HPDE6-E6E7 (cell line): ENCODE data around the gene CCPG1.

ENCODE experiments used
- DNase-seq: peaks from one replicate; pipeline ENCODE4 v3.0.0; 2011; ENCODE audit warnings: missing footprints; ENCODE audit errors: extremely low spot score

Gene CCPG1

DNA sequence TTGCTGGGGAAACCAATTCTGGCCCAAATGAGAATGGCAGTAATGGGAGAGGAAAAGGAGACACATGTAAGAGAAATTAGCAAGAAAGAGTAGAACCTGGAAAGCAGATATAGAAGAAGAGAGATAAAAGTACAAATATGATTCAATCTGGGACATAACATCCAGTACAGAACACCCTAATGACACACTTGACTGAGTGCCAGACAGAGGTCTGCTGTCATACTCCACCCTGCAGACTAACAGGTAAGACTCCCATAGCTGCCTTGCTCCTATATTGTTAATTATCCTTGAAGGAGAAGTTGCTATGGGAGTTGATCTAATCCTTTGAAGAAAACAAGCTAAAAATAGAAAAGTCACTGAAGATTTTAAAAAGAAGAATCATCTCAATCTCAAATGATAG, 21.1 kb downstream of the CCPG1 start:
- no peak for DNase-seq

DNA sequence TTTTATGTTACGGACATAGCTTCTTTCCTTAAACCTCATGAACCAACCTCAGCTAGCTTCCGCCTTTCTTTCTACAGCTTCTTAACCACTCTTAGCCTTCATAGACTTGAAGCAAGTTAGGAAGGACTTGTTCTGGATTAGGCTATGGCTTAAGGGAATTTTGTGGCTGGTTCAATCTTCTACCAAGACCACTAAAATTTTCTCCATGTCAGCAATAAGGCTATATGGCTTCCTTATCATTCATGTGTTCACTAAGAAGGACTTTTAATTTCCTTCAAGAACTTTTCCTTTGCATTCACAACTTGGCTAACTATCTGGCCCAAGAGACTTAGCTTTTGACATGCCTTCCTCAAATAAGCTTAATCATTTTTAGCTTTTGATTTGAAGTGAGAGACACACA, 24.5 kb downstream of the CCPG1 start:
- no peak for DNase-seq

DNA sequence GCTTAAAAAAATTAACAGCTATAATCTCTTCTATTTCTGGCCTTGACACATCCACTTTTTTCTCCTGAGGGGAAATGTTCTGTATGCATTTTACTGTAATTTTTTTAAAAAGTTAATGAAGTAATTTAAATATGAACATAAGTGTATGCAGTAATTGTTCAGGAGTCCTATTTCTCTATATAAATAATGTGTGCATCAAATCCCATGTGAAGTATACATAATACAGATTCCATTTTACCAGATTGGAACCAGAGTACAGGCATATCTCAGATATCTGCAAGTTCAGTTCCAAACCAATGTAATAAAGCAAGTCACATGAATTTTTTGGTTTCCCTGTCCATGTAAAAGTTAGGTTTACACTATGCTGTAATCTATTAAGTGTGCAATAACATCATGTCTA, 26.6 kb downstream of the CCPG1 start:
- no peak for DNase-seq

DNA sequence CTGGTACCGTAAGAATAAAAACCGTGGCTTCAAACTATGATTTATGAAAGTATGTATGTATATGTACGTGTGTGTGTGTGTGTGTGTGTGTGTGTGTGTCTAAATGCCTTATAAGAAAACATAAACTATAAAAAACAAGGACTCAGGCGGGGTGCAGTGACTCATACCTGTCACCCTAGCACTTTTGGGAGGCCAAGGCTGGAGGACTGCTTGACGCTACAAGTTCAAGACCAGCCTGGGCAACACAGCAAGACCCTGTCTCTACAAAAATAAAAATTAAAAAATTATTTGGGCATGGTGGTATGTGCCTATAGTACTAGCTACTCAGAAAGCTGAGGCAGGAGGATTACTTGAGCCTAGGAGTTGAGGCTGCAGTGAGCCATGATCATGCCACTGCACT, 29.1 kb downstream of the CCPG1 start:
- no peak for DNase-seq

DNA sequence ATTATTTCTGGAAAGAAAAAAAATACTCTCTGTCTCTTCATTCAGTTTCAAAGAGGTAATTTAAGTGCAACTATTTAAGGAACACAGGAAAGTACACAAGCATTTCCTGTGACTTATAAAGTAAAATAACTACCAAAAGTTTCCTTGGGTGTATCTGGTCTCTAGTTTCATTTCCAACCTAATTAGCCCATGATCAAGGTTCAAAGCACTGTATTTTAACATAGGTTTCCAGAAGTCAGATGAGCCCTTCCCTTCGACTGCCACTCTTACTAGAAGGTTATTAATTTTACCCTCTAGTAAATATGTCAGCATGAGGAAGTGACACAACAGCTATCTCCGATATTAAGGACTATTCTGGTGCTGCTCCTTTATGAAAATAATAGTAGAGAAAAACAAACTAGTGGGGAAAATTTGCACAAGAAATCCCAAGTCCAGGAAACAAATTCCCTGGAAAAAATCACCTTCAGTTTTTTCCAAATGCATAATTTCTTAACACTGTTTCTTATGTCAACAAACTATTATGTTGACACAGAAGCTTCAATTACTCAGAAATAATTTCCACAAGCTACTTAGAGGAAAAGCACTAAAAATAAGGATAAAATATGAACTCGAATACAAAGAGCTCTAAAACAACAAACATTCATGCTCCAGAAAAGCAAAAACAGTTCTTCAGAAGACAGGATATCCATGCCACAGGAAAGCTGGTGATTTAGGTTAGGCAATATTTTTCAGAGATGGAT, 35.3 kb downstream of the CCPG1 start:
- DNase-seq, result no peak

DNA sequence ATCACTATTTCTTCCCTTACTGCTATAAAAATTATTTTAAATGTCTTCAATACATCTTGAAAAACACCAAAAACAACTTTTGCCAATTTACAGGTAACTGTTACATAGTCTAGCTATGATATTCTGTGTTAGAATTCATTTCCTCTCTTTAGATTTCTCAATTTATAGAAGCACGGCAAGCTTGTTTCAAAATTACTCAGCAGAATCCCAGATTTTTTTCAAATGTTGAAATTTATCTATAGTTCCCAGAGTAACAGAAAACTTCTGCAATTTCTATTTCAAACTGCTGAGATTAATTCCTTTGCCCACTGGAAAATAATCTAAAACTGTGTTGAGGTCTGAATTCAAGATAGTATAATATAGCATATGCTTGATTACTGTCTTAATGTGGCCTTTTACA, 41.2 kb downstream of the CCPG1 start:
- DNase-seq, result no peak

DNA sequence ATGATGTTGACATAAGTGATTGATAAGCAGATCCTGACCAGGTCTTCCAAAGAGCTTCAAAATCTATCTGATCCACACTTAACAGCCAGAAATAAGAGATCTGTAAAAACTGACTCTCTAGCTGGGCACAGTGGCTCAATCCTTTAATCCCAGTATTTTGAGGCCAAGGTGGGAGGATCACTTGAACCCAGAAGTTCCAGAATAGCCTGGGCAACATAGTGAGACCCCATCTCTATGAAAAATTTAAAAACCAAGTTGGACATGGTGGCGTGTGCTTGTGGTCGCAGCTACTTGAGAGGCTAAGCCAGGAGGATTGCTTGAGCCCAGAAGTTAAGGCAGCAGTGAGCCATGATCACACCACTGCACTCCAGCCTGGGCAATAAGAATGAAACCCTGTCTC, 45.5 kb downstream of the CCPG1 start:
- DNase-seq, result no peak

DNA sequence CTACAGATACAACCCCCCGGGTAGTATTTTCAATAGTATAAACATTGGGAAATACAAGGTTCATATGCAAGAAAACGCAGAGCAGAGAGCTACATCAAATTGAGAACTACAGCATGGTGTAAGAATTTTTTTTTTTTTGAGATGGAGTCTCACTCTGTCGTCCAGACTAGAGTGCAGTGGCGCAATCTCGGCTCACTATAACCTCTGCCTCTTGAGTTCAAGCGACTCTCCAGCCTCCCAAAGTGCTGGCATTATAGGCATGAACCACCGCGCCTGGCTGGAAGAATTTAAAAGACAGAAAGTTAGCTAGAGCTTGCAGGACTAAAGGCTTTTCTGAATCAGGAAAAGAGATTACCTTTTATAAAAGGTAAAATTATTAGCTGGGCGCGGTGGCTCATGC, 47.1 kb downstream of the CCPG1 start:
- no peak for DNase-seq

DNA sequence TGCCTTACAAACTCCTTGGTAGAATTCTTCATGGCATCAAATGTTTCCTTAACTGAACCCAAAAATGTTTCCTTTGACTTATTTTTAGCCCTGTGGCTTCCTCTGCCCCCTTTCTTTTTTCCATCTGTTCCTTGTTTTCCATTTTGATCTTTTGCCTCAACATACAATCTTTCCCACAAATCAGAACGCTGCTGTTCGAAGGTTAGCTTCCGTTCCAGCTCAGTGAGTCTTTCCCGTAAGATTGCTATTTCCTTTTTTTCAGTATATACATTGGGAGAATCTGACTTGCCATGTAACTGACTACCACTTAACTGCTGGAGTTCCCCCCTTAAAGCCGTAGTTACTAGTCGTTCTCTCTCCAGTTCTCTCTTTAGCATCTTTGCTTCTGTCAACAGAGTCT, 47.9 kb downstream of the CCPG1 start:
- no peak for DNase-seq

DNA sequence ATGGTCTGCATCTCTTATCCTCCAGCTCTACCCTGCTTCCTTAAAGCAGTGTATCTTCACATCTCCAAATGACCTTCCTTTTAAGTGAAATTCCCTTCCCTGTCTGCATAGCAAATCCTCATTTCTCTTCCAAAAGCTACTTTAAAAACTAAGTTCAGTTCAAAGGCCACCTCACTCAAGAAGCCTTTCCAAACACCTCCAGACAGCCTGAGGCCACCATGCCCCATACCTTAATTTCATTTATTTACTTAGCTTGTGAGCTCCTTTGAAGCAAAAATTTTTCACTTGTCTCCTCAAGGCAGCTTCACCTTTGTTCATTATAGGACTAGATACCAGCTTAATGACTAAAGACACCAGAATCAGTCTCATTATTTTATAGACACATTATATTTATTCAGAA, 49.7 kb downstream of the CCPG1 start:
- DNase-seq, result no peak

DNA sequence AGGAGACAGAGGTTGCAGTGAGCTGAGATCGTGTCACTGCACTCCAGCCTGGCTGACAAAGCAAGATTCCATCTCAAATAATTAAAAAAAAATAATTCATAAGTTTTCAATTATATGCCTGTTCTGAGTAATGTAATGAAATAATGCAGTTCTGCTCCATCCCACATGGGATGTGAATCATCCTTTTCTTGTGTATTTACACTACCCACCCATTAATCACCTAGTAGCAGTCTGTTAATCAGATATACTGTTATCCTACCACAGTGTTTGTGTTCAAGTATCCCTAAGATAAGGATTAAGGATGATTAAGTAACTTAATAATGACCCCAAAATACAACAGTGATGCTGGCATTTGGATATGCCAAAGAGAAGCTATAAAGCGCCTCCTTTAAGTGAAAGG, 50.4 kb downstream of the CCPG1 start:
- DNase-seq, result no peak

DNA sequence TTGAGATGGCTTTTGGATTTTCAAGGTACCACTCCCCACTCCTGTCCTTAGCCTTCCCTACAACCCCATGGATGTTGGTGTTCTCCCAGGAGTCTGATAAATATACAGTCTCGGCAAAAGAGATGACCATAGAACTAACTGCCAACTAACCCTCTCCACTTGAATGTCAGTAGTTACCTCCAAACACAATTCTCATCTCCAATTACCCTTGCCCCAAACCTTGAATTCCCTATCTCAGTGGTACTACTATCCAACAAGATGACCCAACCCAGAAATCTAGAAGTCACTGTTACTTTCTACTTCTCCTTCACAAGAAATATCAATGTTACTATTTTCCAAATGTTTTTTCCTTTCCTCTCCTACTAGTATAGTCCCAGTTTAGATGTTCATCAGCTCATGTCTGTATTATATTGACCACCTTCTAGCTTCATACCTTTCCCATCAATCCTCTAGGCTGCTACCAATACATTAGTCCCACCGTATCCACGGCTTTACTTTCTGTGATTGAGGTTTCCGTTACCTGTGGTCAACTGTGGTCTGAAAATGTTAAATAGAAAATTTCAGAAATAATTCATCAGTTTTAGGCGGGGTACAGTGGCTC, 51.1 kb downstream of the CCPG1 start:
- no peak for DNase-seq

DNA sequence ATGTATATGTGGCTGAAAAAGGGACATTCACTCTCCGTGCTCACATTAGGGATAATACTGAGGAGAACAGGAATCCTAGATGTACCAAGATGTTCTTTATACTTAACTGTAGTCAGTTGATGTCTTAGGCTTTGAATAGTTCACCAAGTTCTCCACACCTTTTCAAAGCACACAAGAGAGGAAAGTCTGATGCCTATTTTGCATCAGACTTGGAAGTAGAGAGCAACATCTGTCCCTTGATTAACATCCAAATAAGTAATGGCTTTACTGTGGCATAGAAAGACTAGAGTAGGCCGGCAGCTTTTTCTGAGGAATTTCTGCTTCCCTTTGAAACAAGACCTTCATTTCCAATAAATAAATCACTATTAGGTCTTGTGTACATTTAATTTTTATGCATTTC, 55.1 kb downstream of the CCPG1 start:
- DNase-seq, result no peak

DNA sequence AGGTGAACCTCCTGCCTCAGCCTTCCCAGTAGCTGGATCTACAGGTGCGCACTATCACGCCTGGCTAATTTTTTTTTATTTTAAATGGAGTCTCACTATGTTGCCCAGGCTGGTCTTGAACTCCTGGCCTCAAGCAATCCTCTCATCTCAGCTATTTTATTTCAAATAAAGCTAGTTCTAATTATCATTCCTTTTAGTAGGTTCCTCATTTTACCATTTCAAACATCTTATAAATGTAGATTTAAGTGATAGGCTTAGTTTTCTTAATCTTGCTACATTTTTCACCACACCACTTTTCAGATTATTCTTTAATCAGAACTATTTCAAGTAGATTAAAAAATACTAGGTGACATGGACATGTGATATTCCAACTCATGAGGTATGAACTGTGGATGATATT, 58.9 kb downstream of the CCPG1 start:
- DNase-seq, result no peak

DNA sequence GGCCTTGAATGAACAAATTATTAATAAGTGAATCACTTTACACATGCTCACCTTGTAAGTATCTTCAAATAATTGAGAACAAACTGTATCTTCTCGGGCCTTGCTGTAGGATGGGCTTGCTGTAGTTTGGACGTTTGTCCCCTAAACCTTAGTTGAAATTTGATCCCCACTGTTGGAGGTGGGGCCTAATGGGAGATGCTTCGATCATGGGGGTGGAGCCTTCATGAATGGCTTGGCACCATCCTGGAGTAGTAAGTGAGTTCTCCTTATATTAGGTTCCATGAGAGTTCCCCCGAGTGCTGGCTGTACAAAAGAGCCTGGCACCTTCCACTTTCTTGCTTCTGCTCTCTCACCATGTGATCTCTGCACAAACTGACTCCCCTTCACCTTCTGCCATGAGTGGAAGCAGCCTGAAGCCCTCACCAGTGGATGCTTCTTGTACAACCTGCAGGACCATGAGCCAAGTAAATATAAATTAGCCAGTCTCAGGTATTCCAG, 59.8 kb downstream of the CCPG1 start:
- no peak for DNase-seq

DNA sequence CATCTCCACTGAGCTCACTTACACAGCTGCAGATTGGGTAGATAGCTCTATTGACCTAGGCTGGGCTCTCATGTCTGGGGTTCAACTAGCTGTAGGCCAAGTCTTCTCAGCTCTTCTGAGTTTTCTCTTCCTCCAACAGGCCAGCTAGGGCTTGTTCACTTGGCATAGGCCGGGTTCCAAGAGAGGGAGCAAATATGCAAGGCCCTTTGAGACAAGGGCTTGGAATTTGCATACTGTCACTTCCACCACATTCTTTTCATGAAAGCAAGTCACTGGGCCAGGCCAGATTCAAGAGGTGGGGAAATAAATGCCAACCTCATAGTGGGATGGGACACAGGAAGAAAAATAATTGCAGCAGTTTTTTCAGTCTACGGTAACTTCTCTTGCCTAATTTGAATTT, 64.0 kb downstream of the CCPG1 start:
- no peak for DNase-seq

DNA sequence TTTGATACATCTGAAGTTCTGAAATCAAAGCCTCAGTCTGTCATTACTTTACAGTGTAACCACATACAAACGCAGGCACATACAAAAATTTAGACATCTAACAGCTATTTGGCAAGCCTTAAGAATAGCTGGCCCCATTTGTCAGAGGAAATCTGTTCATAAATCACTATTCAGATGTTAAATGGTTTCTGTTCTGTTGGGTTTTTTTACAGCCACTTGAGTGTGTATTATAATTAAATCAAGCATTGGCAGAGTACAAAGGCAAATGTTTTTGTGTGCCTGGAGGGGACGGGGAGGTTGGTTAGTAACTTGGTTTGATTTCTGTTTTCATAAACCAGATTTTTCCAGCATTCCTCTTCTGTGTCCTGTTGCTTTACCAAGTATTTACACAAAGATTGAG, 65.0 kb downstream of the CCPG1 start:
- no peak for DNase-seq

DNA sequence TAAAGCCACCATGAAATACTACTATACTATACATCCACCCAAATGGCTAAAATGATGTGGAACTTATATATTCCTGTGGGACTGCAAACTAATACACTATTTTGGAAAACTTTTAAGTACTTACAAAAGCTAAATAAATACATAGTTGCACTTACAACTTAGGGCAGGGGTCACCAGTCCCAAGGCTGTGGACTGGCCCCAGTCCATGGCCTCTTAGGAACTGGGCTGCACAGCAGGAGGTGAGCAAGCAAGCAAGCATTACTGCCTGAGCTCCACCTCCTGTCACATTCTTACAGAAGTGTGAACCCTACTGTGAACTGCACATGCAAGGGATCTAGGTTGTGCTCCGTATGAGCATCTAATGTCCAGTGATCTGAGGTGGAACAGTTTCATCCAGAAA, 71.0 kb downstream of the CCPG1 start:
- DNase-seq, result no peak

DNA sequence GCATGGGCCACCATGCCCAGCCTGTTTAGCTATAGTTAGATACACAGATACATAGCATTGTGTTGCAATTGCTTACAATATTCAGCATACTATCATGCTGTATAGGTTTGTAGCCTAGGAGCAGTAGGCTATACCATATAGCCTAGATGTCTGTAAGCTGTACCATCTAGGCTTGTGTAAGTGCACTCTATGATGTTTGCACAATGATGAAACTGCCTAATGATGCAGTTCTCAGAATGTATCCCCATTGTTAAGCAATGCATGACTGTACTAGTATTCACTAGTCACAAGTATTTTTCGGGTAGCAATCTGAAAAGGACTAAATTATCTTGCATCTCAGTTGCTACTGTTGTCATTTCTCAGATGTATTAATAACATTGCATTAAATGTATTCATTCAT, 73.2 kb downstream of the CCPG1 start:
- DNase-seq, result no peak

DNA sequence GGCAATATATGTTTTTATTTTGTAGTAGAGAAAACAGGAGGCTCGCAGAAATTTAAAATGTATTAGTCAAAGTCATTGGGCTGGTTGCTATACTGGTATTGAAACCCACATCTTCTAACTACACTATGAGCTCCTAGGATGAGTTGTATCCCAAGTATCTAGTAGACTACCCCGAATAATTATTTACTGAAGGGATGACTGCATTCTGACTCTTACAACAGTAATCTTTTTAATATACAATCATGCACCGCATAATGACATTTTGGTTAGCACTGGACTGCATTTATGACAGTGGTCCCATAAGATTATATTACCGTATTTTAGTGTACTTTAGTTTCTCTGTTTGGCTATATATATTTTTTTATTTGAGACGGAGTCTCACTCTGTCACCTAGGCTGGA, 73.8 kb downstream of the CCPG1 start:
- DNase-seq, result no peak

DNA sequence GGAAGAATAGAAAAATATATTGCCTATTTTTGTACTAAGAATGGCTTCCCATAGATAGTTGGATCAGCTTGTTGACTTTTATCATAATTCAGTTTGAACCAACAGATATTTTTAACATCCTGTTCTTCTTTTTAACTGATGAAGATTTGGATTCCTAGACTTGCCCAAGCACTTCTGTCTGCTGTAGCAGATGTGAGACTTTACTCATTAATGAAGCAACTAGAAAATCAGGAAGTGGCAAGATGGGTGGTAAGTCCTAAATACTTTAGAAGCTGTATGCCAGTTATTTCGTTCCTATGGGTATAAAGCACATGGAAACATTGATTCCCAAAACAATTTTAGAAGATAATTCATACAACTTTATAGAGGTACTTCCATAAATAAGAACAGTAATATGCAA, 80.8 kb downstream of the CCPG1 start:
- no peak for DNase-seq

DNA sequence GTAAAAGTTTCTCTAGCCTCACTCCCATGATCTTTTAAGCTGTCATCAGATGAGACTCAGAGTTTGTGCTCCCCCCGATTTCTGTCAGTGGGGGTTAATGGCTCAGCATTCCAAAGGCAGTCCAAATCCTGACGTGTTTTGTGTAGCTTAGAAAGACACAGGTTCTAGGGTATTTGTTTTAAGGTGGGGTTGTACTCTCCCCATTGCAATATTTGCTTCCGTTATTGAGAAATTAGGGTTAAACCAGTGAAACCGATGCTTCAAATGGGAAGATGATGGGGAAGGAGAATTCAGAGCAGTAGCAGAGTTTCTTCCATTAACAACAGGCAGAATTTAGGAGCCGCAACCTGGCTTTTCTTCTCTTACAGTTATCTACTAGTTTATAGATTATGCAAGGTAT, 85.7 kb downstream of the CCPG1 start:
- no peak for DNase-seq

DNA sequence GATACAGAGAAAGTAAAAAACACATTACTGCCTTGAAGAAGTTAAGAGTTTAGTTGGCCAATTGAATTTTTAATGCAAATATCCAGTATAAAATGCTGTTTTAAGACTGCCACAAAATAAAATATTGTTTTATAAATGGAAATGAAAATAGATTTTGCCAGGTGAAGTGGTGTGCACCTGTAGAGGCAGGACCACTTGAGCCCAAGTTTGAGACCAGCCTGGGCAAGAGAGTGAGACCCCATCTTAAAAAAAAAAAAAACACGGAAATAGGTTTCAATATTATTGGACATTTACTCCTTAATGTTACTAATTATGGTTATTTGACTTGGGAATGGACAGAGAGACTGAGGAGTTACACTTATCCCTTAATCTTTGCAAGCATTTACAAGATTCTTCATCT, 87.2 kb downstream of the CCPG1 start:
- DNase-seq, result no peak

DNA sequence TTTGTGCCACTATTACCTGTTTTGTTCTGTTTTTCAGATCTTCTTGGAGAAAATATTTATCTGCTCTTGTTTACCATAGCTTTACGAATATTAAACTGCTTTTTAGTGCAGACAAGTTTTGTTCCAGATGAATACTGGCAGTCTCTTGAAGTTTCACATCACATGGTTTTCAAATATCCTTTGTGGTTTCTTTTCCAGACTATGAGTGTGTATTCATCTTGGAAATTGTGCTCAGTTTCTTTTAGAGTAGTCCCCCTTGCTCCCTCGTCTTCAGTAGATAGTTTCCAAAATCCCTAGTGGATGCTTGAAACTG, 88.0 kb downstream of the CCPG1 start:
- DNase-seq, result no peak
